T follicular helper cell (primary cell): ENCODE measurements around the gene HSH2D.
"Not testable (repeated sequence)": the region's sequence is repeated elsewhere in the genome, so short reads cannot be mapped to it uniquely, and the experiment has no call there.

ENCODE experiments used
- DNase-seq: peaks from one replicate; pipeline ENCODE4 v3.0.0-alpha.2; 2020; ENCODE audit warnings: low read depth
- total RNA-seq, 2 experiments: gene quantifications; one replicate each; lab custom pipeline; 2026; lab: John Stamatoyannopoulos, UW

HSH2D gene, protein sequence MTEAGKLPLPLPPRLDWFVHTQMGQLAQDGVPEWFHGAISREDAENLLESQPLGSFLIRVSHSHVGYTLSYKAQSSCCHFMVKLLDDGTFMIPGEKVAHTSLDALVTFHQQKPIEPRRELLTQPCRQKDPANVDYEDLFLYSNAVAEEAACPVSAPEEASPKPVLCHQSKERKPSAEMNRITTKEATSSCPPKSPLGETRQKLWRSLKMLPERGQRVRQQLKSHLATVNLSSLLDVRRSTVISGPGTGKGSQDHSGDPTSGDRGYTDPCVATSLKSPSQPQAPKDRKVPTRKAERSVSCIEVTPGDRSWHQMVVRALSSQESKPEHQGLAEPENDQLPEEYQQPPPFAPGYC
- total RNA-seq, result 7.7 to 25.1 reads per million in 2 experiments

DNA sequence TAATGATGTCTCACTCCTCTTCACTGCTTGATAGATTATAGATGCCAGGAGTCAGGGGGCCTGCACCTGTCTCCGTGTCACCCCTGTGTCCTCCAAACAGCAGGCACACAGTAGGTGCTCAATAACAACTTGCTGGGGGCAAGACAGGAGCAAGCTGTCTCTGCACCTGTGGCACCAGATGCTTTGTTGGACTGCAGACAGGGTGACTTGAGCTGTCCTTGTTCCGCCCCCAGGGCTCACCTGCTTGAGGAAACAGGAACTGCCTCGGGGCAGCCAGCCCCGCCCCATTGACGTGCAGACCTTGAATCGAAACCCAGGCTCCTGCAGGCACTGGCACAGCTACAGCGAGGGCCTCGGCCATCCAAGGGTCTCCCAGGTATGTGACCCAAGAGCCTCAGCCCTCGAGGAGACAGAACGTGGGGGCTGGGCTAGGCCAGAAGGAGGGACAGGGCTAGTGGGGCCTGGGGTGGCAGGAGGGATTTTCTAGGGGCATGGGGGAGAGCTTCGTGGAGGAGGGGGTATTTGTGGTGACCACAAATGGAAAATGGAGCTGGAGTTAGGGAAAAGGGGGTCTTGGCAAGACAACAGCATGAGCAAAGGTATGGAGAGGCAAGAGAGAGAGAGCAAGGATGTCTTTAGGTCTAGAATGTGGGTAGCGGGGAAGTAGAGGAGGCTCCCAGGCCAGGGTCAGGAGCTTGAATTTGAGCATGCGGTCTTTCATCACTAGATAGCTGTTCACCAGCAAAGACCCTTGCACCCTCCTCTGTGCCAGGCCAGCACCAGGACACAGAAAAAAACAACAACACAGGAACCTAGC is at the start of gene HSH2D:
TSS of gene HSH2D (plus strand) at position 287 of the 817 bp plus-strand sequence. CDS start 5,066 bp downstream, outside the sequence.
- DNase-seq, result peak; percentile 67

- no peak for DNase-seq
Observed at GRCh38 chr19:16094360-16095070, 49.0 kb upstream of the HSH2D start.

- no peak for DNase-seq
Observed at GRCh38 chr19:16095071-16095571, 48.4 kb upstream of the HSH2D start.

DNA sequence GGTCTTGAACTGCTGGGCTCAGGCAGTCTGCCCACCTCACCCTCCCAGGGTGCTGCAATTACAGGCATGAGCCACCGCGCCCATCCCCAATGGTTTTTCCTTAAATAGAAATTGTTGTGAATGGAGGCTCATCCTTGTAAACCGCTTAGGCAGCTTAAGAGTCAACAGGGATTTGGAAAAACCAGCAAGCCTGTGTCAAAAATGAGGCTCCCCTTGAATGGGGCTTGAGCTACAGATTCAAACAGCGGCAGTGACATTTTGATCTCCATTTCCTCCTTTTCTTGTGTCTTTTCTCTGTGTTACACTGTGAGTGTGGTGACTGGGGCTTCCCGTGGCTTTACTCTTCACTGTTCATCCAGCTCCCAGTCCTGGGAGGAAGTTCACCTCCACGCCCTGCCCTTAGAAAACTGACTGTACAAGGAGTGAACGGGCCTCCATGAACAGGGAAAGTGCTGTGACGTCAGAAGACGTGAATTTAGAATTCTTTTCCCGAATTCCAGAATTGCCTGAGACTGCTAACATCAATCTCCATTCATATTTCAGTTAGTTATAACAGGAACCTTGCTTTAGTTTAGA is 47.1 kb upstream of the HSH2D start:
- DNase-seq, result no peak

DNA sequence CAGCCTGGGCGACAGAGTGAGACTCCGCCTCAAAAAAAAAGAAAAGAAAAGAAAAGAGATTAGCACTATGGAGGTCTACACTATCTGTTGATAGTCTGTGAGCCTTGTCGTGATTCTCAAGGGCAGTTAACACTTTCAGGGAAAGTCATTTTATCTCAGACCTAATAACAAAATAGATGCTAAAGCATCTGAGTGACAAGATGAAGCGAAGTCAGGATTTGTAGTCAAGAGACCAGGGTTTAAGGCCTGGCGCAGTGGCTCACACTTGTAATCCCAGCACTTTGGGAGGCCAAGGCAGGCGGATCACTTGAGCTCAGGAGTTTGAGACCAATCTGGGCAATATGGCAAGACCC is 45.1 kb upstream of the HSH2D start:
- DNase-seq, result no peak

- no peak for DNase-seq
Observed at GRCh38 chr19:16098821-16099220, 44.7 kb upstream of the HSH2D start.

DNA sequence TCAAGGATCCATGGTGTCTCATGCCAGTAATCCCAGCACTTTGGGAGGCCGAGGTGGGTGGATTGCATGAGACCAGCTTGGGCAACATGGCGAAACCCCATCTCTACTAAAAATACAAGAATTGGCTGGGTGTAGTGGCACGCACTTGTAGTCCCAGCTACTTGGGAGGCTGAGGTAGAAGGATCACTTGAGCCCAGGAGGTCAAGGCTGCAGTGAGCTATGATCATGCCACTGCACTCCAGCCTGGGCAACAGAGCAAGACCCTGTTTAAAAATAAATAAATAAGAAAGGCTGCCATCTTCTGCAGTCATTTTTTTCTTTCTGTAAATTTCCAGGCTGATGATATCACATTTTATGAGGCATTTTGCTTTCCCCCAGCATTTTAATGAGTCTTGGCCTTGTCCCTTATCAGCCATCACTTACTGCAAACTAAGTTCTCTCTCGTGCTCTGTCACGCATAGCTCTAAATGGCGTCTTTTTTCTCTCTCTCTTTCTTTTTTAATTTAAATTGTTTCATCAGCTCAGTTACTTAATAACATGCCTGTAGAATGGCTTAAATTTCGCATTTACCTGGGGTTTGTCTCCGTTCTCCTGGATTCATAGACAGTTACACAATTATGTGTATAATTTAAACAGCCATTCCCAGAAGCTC is 44.0 kb upstream of the HSH2D start:
- not testable (repeated sequence) for DNase-seq

GRCh38 chr19:16100524-16100923 is 43.0 kb upstream of the HSH2D start:
- DNase-seq, result no peak

DNA sequence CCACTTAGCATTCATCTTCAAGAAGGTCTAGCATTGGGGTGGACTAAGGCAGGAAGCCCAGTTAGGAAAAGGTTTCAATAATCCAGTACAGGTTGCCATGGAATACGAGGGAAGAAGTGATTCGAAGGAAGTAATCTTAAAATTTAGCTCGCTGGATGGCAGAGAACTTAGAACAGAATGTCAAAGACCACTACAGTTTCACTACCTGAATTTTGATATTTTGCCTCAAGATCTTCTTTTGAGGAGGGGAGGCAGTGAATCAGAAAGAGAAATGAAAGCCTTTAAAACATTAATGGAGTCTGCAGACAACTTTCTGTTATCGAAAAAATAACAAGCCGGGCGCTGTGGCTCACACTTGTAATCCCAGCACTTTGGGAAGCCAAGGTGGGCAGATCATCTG is 38.8 kb upstream of the HSH2D start:
- DNase-seq, result no peak

DNA sequence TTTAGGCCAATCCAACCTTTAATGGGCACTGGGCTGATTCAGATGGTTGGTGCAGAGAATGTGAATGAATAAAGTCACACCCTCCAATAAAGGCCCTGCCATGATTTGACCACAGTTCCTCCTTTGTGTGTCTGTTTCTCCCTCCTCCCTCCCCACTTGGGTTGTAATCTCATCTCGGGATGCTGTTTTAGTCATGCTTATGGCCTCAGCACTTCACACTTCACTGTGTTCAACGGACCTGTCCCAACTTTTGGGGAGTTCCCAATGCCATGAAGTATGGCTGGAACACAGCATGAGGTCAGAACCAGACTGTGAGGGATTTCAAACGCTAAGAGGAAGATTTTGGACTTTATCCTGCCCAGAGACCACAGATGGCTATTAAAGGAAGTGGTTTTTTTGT is 37.4 kb upstream of the HSH2D start:
- no peak for DNase-seq

DNA sequence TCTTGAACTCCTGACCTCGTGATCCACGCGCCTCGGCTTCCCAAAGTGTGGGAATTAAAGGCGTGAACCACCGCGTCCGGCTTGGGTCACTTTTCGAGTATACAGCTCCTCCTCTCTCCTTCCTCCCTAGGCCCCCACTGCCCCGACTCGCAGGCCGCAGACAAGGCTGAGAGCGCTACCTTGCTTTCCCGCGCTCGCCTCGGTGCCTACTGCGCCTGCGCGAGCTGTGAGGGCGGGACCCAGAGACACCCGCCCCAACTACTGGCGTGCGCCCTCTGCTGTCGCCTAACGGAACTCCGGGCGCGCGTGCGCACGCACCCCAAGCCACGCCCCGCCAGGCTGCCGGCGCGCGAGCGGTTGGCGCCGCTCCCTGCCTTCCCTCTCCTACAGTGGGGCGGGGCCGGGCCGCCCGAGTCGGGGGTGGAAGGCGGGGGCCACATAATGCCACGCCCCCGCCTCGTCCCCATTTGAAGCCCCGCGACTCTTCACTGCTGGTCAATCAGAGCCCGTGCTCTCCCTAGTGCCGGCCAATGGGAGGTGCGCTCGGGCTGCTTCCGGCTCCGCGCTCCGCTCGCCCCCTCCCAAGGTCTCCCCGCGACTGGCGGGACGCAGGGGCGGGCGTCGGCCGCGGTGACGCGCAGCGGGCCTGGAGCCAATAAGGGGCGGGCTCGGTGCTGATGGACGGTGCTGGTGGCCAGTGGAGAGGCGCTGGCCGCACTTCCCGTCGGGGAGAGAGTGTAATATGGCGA is 32.2 kb upstream of the HSH2D start, which contains the start of gene RAB8A:
TSS of gene RAB8A (plus strand) at position 730 of the 749 bp plus-strand sequence. CDS start at position 743, 13 bp downstream.
- DNase-seq, result peak; percentile 97

DNA sequence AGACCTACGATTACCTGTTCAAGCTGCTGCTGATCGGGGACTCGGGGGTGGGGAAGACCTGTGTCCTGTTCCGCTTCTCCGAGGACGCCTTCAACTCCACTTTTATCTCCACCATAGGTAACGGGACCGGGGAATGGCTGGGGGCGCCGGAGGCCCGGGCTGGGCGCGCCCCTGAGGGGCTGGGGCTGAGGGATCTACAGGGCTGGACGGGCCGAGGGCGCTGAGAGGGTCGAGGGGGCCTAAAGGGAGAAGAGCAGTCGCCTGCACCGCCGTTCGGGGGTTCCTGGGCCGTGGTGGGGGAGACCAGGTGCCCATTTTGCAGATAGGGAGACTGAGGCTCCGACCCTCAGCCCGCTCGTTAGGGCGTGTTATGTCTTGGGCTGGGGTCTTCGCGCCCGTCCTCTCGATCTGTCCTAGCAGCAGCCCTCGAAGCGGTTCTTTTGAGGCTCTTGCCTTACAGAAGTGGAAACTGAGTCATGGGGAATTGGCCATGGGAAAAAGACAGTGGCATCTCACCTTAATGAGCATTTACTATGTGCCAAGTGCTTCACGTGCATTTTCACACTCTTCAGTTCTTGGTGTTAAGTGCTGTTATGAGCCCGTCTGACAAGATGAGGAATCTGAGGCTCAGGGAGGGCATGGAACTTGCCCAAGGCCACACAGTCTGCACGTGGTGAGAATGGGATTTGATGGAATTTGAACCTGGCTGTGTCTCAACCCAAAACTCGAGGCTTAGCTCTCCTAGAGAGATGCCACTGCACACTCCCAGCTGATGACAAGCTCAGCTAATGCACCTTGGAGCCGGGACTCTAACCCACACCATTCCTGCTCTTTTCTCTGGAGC is 31.4 kb upstream of the HSH2D start:
- DNase-seq, result no peak

GRCh38 chr19:16112778-16113177 is 30.7 kb upstream of the HSH2D start:
- no peak for DNase-seq

- no peak for DNase-seq
Observed at GRCh38 chr19:16113727-16114126, 29.8 kb upstream of the HSH2D start.

DNA sequence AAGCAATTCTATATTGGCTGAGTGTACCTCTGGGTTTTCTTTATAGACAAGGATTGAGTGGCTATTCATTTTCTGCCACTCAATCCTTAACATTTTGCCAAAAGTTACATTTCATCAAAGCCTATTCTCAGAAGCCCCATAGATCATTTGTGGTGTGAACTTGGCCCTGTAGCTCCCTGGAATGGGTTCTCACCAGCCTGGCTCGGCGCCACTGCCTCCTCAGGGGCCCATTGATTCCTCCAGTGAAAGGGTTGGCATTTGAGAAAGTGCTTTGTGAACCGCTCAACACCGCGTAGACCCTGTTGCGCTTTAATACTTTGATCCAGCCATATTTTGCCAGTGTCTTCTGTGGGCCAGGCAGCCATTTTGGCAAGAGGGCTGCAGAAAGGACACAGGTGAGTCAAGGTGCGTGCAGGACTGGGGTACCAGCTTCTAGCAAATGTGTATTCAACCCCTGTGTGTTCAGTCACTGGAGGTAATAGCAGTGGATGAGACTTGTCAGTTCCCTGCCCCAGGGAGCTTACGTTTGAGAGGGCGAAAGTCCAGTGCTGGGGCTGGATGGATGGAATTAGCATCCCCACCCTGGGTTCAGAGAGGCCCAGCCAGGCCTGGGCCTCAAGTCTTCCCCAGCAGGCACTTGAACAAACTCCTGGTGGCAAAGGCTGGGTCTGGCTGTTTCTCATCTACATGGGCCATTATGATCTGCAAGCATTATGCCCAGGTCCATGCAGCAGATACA is 28.0 kb upstream of the HSH2D start:
- no peak for DNase-seq

GRCh38 chr19:16116067-16116466 is 27.4 kb upstream of the HSH2D start:
- no peak for DNase-seq

GRCh38 chr19:16117594-16118033 is 25.9 kb upstream of the HSH2D start:
- DNase-seq, result no peak

DNA sequence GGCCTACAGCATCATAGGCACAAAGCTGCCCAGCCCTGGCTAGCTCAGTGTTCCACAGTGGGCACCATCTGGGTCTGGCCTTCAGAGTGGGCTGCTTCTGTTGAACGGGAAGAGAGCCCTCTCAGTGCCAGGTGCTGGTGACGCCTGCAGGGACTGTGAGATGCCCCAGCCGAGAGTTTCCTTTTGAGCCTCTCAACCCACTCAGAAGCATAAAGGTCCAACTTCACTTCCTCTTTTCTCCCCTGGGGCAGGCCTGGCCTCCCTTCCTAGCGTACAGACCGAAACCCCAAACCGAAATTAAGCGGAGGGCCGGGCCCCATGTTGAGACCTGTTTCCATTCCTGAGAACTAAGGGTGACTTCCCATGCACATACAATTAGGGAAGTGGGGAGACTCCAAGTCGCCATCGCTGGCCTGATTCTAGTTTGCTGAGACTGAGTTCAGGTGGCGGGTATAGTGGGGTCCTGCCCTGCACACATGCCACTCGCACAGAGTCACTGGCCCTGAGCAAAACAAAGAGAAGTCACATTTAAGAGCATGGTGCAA is 24.9 kb upstream of the HSH2D start:
- no peak for DNase-seq
